Measurements from ENCODE around the gene ASS1.

GRCh38 chr9:130446101-130446861 is 1.5 kb downstream of the ASS1 start:
- TF ChIP-seq CTCF (conservative IDR thresholded peaks at IDR 0.05; ENCODE audit: low read depth, low read length) = no peak
- no peak for TF ChIP-seq EZH2 (IDR thresholded peaks at IDR 0.05; ENCODE audit: low read length, unreplicated experiment)
